Keratinocyte (primary cell): ENCODE results near the gene SLC12A8. TPM values are rescaled to one million over a fixed set of nuclear protein-coding genes. Genes with fewer than 3 reads are reported as not detected.

Source experiments
- DNase-seq: peaks from one replicate; pipeline ENCODE4 v3.0.0-alpha.2; 2011; ENCODE audit warnings: low read depth, missing footprints, low spot score
- FAIRE-seq: peaks from 2 replicates; lab custom pipeline; 2011; peaks lifted over from hg19 to GRCh38; lab: Jason Lieb, UNC
- H2AFZ ChIP-seq: 2 replicates; pipeline ENCODE4 v1.6.0; 2012; ENCODE audit warnings: low read length, control low read depth, inconsistent platforms; ENCODE audit not compliant: control insufficient read depth
- H3K27ac ChIP-seq: 2 replicates; pipeline ENCODE4 v1.5.1; 2011; ENCODE audit warnings: low read length; ENCODE audit not compliant: control insufficient read depth, insufficient read depth
- H3K27me3 ChIP-seq: 3 replicates; pipeline ENCODE4 v1.6.0; 2011; ENCODE audit warnings: low read length; ENCODE audit not compliant: control insufficient read depth, insufficient read depth; ENCODE audit errors: extremely low read depth
- H3K36me3 ChIP-seq, 2 experiments: 2 replicates in 1 of 2; 3 replicates in 1 of 2; pipeline ENCODE4 v1.5.1; 2011; ENCODE audit warnings: low read length in 2 of 2, mild to moderate bottlenecking in 1 of 2; ENCODE audit not compliant: control insufficient read depth in 2 of 2, insufficient read depth in 2 of 2; ENCODE audit errors: extremely low read depth in 1 of 2
- H3K4me1 ChIP-seq: 3 replicates; pipeline ENCODE4 v1.5.1; 2011; ENCODE audit warnings: low read length; ENCODE audit not compliant: control insufficient read depth, insufficient read depth; ENCODE audit errors: extremely low read depth
- H3K4me2 ChIP-seq: 3 replicates; pipeline ENCODE4 v1.6.0; 2011; ENCODE audit warnings: low read depth, low read length; ENCODE audit not compliant: control insufficient read depth, insufficient read depth; ENCODE audit errors: extremely low read depth
- H3K4me3 ChIP-seq, 3 experiments: fragments of 200-600 bp in 1 of 3; sonication (generic) in 1 of 3; 2 replicates in 2 of 3; 3 replicates in 1 of 3; pipeline ENCODE4 v1.5.1; 2011 to 2016; ENCODE audit warnings: low read length in 3 of 3, mild to moderate bottlenecking in 3 of 3, control low read depth in 2 of 3, inconsistent platforms in 1 of 3, low read depth in 1 of 3, mixed read lengths in 1 of 3, mixed run types in 1 of 3, moderate library complexity in 1 of 3; ENCODE audit not compliant: control insufficient read depth in 2 of 3, insufficient read depth in 2 of 3; ENCODE audit errors: extremely low read depth in 1 of 3
- H3K79me2 ChIP-seq: 2 replicates; pipeline ENCODE4 v1.6.0; 2012; ENCODE audit warnings: low read length; ENCODE audit not compliant: control insufficient read depth, insufficient read depth
- H3K9ac ChIP-seq: 3 replicates; pipeline ENCODE4 v1.6.0; 2011; ENCODE audit warnings: low read length; ENCODE audit not compliant: control insufficient read depth, insufficient read depth; ENCODE audit errors: extremely low read depth
- H3K9me1 ChIP-seq: 3 replicates; pipeline ENCODE4 v1.6.0; 2011; ENCODE audit warnings: low read length; ENCODE audit not compliant: control insufficient read depth, insufficient read depth; ENCODE audit errors: extremely low read depth
- H3K9me3 ChIP-seq: 2 replicates; pipeline ENCODE4 v1.5.1; 2012; ENCODE audit warnings: low read depth, low read length; ENCODE audit not compliant: control insufficient read depth
- H4K20me1 ChIP-seq: 3 replicates; pipeline ENCODE4 v1.6.0; 2011; ENCODE audit warnings: low read length; ENCODE audit not compliant: control insufficient read depth, insufficient read depth; ENCODE audit errors: extremely low read depth
- EZH2 ChIP-seq: IDR thresholded peaks from one replicate; pipeline ENCODE4 v1.6.1; 2012; ENCODE audit warnings: inconsistent platforms, mild to moderate bottlenecking, low read length, moderate library complexity
- dilution Hi-C: fragments of 300-500 bp; cut with MboI; formaldehyde crosslinking; loops from one replicate; pipeline ENCODE4 v1.7.0; 2020; ENCODE audit warnings: low sequenced_read_pairs; ENCODE audit not compliant: extremely low pct_ligation_motif_present
- polyA plus RNA-seq, 5 experiments: library from polyadenylated mRNA; depleted of rRNA in 3 of 5; stranded (reverse) in 3 of 5; stranded (forward) in 1 of 5; unstranded in 1 of 5; fragments of >200 nt; gene quantifications; 1 replicate in 1 of 5; 2 replicates in 3 of 5; 3 replicates in 1 of 5; pipeline versions ENCODE4 v1.2.1 to v1.2.3, GENCODE V29; 2011 to 2012; ENCODE audit warnings: missing spikeins in 2 of 5, low read depth in 1 of 5, low replicate concordance in 1 of 5
- small RNA-seq, 3 experiments: library from RNA; depleted of rRNA; stranded (forward); fragments of <200 nt; gene quantifications; one replicate each; pipeline ENCODE3, GENCODE V24; 2012; ENCODE audit warnings: low read depth in 3 of 3, low replicate concordance in 1 of 3; ENCODE audit not compliant: insufficient read length in 3 of 3
- TF ChIP-seq, protein P1 (sequence below), 3 experiments: IDR thresholded peaks in 1 of 3; conservative IDR thresholded peaks in 1 of 3; optimal IDR thresholded peaks in 1 of 3; 2 replicates in 2 of 3; 3 replicates in 1 of 3; pipeline versions ENCODE3 to v1.5.1; 2011; ENCODE audit warnings: low read length in 3 of 3, mild to moderate bottlenecking in 3 of 3, moderate library complexity in 2 of 3, control low read depth in 1 of 3, inconsistent platforms in 1 of 3; ENCODE audit not compliant: insufficient read depth in 2 of 3; ENCODE audit errors: extremely low read depth in 1 of 3

The SLC12A8 gene
- polyA plus RNA-seq, 1 donor (not counting 4 experiments of a cell fraction or from before 2014, with no cell fraction given), result 6.9 TPM

DNA sequence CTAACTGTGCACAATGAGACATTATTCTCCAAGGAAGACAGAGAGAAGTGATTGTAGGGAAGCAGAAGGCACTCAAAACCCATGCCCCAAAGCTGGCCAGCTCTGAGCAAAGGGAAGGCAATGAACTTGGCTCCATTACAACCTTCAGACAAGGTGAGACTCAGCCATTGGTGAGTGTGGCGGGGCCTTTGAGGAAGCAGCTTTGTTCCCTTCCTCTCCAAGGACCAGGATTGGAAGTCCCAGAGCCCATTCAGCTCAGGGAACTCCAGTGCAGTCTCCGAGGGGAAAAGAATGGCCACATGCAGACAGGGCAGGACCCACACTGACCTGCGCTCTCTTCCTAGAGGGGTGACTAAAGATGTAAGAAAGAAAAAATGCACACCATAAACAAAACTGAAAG is 179.9 kb downstream of the SLC12A8 start:
- Histone ChIP-seq H3K4me1 (peaks cover 4% of the 10 kb centered on the region), H3K9me3 (no peaks in the 10 kb centered on the region), H3K4me3 (no peak overlapping the region), H3K27ac (no peak overlapping the region), H3K36me3 (peaks cover 0 to 11% of the 10 kb centered on the region in 2 experiments), H2AFZ (no peak overlapping the region), H3K9me1 (no peaks in the 10 kb centered on the region), H3K9ac (no peak overlapping the region), H3K79me2 (peaks cover 10% of the 10 kb centered on the region), H4K20me1 (no peaks in the 10 kb centered on the region), H3K4me2 (no peak overlapping the region), H3K27me3 (no peaks in the 10 kb centered on the region)
- dilution Hi-C loops, result no loop called here
- TF ChIP-seq, protein P1, sequence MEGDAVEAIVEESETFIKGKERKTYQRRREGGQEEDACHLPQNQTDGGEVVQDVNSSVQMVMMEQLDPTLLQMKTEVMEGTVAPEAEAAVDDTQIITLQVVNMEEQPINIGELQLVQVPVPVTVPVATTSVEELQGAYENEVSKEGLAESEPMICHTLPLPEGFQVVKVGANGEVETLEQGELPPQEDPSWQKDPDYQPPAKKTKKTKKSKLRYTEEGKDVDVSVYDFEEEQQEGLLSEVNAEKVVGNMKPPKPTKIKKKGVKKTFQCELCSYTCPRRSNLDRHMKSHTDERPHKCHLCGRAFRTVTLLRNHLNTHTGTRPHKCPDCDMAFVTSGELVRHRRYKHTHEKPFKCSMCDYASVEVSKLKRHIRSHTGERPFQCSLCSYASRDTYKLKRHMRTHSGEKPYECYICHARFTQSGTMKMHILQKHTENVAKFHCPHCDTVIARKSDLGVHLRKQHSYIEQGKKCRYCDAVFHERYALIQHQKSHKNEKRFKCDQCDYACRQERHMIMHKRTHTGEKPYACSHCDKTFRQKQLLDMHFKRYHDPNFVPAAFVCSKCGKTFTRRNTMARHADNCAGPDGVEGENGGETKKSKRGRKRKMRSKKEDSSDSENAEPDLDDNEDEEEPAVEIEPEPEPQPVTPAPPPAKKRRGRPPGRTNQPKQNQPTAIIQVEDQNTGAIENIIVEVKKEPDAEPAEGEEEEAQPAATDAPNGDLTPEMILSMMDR (optimal IDR thresholded peaks at IDR 0.05 in 1 of 3, IDR thresholded peaks at IDR 0.05 in 1 of 3, conservative IDR thresholded peaks at IDR 0.05 in 1 of 3; ENCODE audit: extremely low read depth in 1 of 3, insufficient read depth in 2 of 3, low read length in 3 of 3), result no peak
- TF ChIP-seq EZH2, result no peak
- DNase-seq, result no peak
- FAIRE-seq, result no peak

Small RNA genes within 50 kb of the gene (small RNA-seq; reads per million reads assigned to genes)
- gene MIR5092, result 0 to 0.33 (median 0.07) reads per million in 3 experiments
- gene RNA5SP137, result 0 reads per million in 3 experiments
- 0 reads per million in 3 experiments for gene RNU6-230P

Other genes with a start within 250 kb of the SLC12A8 start
- gene HEG1, start 156.8 kb downstream of the SLC12A8 start, polyA plus RNA-seq, result 10.9 to 20.7 TPM (median 12.7 TPM) in 3 replicates
- gene ZNF148, start 162.6 kb upstream of the SLC12A8 start, polyA plus RNA-seq, result 16.1 to 21.4 TPM (median 16.7 TPM) in 3 replicates